ENCODE data around the gene RHBDD2.

The RHBDD2 gene

GRCh38 chr7:75891815-75892411 lies 13.1 kb downstream of the RHBDD2 start:
- Histone ChIP-seq H3K9ac (ENCODE audit: low read length) (no peak overlapping the region), H4K20me1 (ENCODE audit: insufficient read depth, low read length) (no peaks in the 10 kb centered on the region), H3K9me3 (replicated peaks; ENCODE audit: insufficient read depth, low read length) (no peaks in the 10 kb centered on the region), H3K4me1 (ENCODE audit: low read length) (no peaks in the 10 kb centered on the region), H3K36me3 (replicated peaks; ENCODE audit: insufficient read depth, low read length) (no peaks in the 10 kb centered on the region), H3K4me3 (ENCODE audit: low read length) (no peak overlapping the region), H2AFZ (ENCODE audit: low read length) (no peak overlapping the region), H3K9me2 (replicated peaks; ENCODE audit: insufficient read depth, low read length) (no peaks in the 10 kb centered on the region), H3K27ac (ENCODE audit: low read length) (no peak overlapping the region), H3F3A (ENCODE audit: insufficient read depth, low read length) (no peaks in the 10 kb centered on the region), H3K27me3 (replicated peaks; ENCODE audit: insufficient read depth, low read length) (no peaks in the 10 kb centered on the region), H3K4me2 (ENCODE audit: low read depth, low read length) (no peak overlapping the region), H3K79me2 (ENCODE audit: low read length) (no peaks in the 10 kb centered on the region)
- no peak for DNase-seq
- TF ChIP-seq, protein P1, sequence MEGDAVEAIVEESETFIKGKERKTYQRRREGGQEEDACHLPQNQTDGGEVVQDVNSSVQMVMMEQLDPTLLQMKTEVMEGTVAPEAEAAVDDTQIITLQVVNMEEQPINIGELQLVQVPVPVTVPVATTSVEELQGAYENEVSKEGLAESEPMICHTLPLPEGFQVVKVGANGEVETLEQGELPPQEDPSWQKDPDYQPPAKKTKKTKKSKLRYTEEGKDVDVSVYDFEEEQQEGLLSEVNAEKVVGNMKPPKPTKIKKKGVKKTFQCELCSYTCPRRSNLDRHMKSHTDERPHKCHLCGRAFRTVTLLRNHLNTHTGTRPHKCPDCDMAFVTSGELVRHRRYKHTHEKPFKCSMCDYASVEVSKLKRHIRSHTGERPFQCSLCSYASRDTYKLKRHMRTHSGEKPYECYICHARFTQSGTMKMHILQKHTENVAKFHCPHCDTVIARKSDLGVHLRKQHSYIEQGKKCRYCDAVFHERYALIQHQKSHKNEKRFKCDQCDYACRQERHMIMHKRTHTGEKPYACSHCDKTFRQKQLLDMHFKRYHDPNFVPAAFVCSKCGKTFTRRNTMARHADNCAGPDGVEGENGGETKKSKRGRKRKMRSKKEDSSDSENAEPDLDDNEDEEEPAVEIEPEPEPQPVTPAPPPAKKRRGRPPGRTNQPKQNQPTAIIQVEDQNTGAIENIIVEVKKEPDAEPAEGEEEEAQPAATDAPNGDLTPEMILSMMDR (IDR thresholded peaks at IDR 0.05; ENCODE audit: low read length): no peak
- no peak for TF ChIP-seq EZH2phosphoT487 (IDR thresholded peaks at IDR 0.05; ENCODE audit: low read length)
- TF ChIP-seq EZH2 (optimal IDR thresholded peaks at IDR 0.05; ENCODE audit: low read depth, low read length): no peak

DNA sequence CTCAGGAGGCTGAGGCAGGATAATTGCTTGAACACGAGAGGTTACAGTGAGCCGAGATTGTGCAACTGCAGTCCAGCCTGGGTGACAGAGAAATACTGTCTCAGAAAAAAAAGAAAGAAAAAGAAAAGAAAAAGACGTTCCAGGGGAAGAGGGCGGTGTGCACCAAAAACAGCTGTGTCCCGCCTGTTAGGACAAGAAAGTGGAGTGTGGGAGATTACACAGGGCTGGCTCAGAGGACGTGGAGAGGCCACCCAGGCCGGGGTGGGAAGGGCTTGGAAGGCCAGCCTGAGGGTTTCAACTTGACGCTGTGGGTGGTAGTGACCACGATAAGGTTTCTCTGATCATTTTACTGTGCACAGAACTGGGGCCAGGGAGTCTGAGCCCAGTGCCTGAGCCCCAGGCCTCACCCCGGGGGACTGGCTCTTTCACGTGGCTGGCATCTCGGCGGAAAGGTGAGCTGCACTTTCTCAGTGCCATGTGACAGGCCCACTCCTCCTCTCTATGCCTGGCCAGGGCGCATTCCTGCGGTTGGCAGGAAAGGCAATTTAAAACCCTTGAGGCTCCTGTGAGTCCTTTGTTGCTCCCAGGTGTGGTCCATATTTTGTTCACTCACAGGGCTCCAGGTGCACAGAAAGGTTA lies 13.9 kb downstream of the RHBDD2 start:
- H3K9me2 ChIP-seq (replicated peaks; ENCODE audit: insufficient read depth, low read length): no peaks in the 10 kb centered on the region
- no peaks in the 10 kb centered on the region for H3K9me3 ChIP-seq (replicated peaks; ENCODE audit: insufficient read depth, low read length)
- H3K4me1 ChIP-seq (ENCODE audit: low read length): no peaks in the 10 kb centered on the region
- no peaks in the 10 kb centered on the region for H3K27me3 ChIP-seq (replicated peaks; ENCODE audit: insufficient read depth, low read length)
- H2AFZ ChIP-seq (ENCODE audit: low read length): no peak overlapping the region
- H3F3A ChIP-seq (ENCODE audit: insufficient read depth, low read length): no peaks in the 10 kb centered on the region
- H3K36me3 ChIP-seq (replicated peaks; ENCODE audit: insufficient read depth, low read length): no peaks in the 10 kb centered on the region
- no peak overlapping the region for H3K27ac ChIP-seq (ENCODE audit: low read length)
- TF ChIP-seq, protein P1 (IDR thresholded peaks at IDR 0.05; ENCODE audit: low read length): no peak
- no peak for TF ChIP-seq EZH2 (optimal IDR thresholded peaks at IDR 0.05; ENCODE audit: low read depth, low read length)
- no peak for TF ChIP-seq EZH2phosphoT487 (IDR thresholded peaks at IDR 0.05; ENCODE audit: low read length)
- no peak overlapping the region for H3K9ac ChIP-seq (ENCODE audit: low read length)
- no peaks in the 10 kb centered on the region for H3K79me2 ChIP-seq (ENCODE audit: low read length)
- H4K20me1 ChIP-seq (ENCODE audit: insufficient read depth, low read length): no peaks in the 10 kb centered on the region
- no peak overlapping the region for H3K4me2 ChIP-seq (ENCODE audit: low read depth, low read length)
- H3K4me3 ChIP-seq (ENCODE audit: low read length): no peak overlapping the region
- DNase-seq: no peak

DNA sequence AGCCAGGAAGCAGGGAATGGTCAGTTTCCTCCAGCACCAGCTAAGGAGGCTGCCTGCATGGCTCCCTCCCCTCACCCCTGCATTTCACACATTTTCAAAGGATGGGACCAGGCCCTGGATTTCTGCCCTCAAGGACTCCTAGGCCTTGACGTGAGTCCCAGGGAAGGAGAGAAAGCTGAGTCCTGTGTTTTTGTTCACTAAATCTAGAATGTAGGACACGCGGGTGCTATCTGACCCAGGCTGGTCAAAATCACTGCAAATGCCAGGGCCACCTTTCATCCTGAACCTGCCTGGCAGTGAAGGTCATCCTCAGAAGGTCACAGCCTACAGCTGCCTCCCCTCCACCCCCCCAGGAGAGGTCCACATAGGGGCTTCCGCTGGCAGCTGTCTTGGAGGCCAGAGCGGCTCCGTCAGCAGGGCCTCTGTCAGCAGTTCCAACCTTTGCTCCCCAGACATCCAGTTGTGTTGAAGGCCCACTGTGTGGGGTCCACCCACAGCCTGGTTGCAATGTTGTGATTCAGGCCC lies 18.0 kb downstream of the RHBDD2 start:
- Histone ChIP-seq H4K20me1 (ENCODE audit: insufficient read depth, low read length) (no peaks in the 10 kb centered on the region), H3K27ac (ENCODE audit: low read length) (no peak overlapping the region), H3K4me2 (ENCODE audit: low read depth, low read length) (no peak overlapping the region), H3K4me3 (ENCODE audit: low read length) (no peak overlapping the region), H3K9me3 (replicated peaks; ENCODE audit: insufficient read depth, low read length) (no peaks in the 10 kb centered on the region), H2AFZ (ENCODE audit: low read length) (no peak overlapping the region), H3K4me1 (ENCODE audit: low read length) (no peaks in the 10 kb centered on the region), H3K79me2 (ENCODE audit: low read length) (no peaks in the 10 kb centered on the region), H3K9me2 (replicated peaks; ENCODE audit: insufficient read depth, low read length) (no peaks in the 10 kb centered on the region), H3K27me3 (replicated peaks; ENCODE audit: insufficient read depth, low read length) (no peaks in the 10 kb centered on the region), H3K9ac (ENCODE audit: low read length) (no peak overlapping the region), H3K36me3 (replicated peaks; ENCODE audit: insufficient read depth, low read length) (no peaks in the 10 kb centered on the region), H3F3A (ENCODE audit: insufficient read depth, low read length) (no peaks in the 10 kb centered on the region)
- TF ChIP-seq EZH2 (optimal IDR thresholded peaks at IDR 0.05; ENCODE audit: low read depth, low read length) (no peak), EZH2phosphoT487 (IDR thresholded peaks at IDR 0.05; ENCODE audit: low read length) (no peak)
- TF ChIP-seq, protein P1 (IDR thresholded peaks at IDR 0.05; ENCODE audit: low read length): no peak
- no peak for DNase-seq

Data from MM.1S (cell line).